Measurements from ENCODE around the gene OCIAD2. TPM values are rescaled to one million over a fixed set of nuclear protein-coding genes. Genes with fewer than 3 reads are reported as not detected.

The OCIAD2 gene
- total and polyA plus RNA-seq, 2 of the 8 experiments (the other 6 are each of a cell fraction or from before 2014, with no cell fraction given) = 105 to 122 TPM

DNA sequence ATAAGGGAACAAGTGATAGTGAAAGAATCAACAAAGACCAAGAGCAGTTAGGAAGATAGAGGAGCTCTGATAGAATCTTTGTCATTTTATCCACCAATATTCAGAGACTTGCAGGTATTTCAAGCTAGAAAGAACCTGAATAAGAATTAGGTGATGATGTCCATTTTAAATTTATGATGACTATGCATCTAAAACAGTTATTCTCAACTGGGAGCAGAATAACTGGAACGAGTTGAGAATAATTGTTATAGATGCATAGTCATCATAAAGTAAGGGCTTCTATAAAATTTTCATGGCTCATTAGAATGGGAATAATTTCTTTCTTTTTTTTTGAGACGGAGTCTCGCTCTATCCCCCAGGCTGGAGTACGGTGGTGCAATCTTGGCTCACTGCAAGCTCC lies 69.9 kb downstream of the OCIAD2 start:
- POLR2A ChIA-PET (ENCODE audit: partially characterized antibody) = interaction anchor here (1.4 to 13.0 kb wide), 5 partner anchors 11 to 94 kb away, joined by 3 to 113 read pairs (median 4); no protein-coding TSS in a partner anchor
- Histone ChIP-seq H3K23ac (ENCODE audit: insufficient read length) (no peak overlapping the region), H3K14ac (ENCODE audit: insufficient read length) (no peak overlapping the region), H2BK120ac (replicated peaks; ENCODE audit: low read depth, low read length) (no peak overlapping the region), H3K79me2 (ENCODE audit: control insufficient read depth in 1 of 2, insufficient read depth in 2 of 2, low read length in 2 of 2) (peaks cover 9 to 88% of the 10 kb centered on the region in 2 experiments), H3K4ac (replicated peaks; ENCODE audit: insufficient read length, low read depth, low read length) (no peak overlapping the region), H3K56ac (replicated peaks; ENCODE audit: insufficient read length, low read depth, low read length) (no peak overlapping the region), H3K79me1 (ENCODE audit: low read depth, low read length) (peaks cover 2% of the 10 kb centered on the region; the same call in 1 of the 2 replicates), H4K8ac (ENCODE audit: extremely low read depth, insufficient read depth, low read length) (no peak overlapping the region), H2AK5ac (ENCODE audit: low read depth, low read length) (no peak overlapping the region), H3K4me2 (ENCODE audit: insufficient read depth in 1 of 2, low read depth in 2 of 2, low read length in 2 of 2) (no peak overlapping the region), H2BK15ac (ENCODE audit: low read length) (no peak overlapping the region), H3K4me3 (ENCODE audit: extremely low read depth in 1 of 4, insufficient read depth in 2 of 4, low read depth in 3 of 4, low read length in 4 of 4) (no peak overlapping the region), H2BK5ac (ENCODE audit: low read depth, low read length) (no peak overlapping the region), H3K9me3 (ENCODE audit: insufficient read depth in 2 of 2, low read depth in 1 of 2, low read length in 1 of 2) (no peaks in the 10 kb centered on the region), H3K27ac (ENCODE audit: low read depth, low read length) (no peak overlapping the region), H3K18ac (ENCODE audit: extremely low read depth, low read length) (no peak overlapping the region), H2BK20ac (ENCODE audit: low read length) (no peak overlapping the region), H4K5ac (ENCODE audit: insufficient read length, low read depth, low read length) (no peak overlapping the region), H2AFZ (ENCODE audit: low read length) (no peak overlapping the region), H4K20me1 (replicated peaks in 1 of 2; ENCODE audit: control insufficient read depth in 1 of 2, insufficient read depth in 2 of 2, low read length in 2 of 2) (peaks cover 2 to 6% of the 10 kb centered on the region in 2 experiments), H3K4me1 (replicated peaks in 1 of 4; ENCODE audit: control insufficient read depth in 3 of 4, insufficient read depth in 4 of 4, low read length in 3 of 4) (no peaks in the 10 kb centered on the region), H3K27me3 (replicated peaks in 1 of 4; ENCODE audit: control insufficient read depth in 3 of 4, extremely low read depth in 1 of 4, insufficient read depth in 3 of 4, low read length in 3 of 4) (no peaks in the 10 kb centered on the region), H3K36me3 (ENCODE audit: control insufficient read depth in 2 of 4, insufficient read depth in 4 of 4, low read length in 3 of 4) (peaks cover 9 to 71% (median 40%) of the 10 kb centered on the region in 4 experiments), H2BK12ac (ENCODE audit: low read depth, low read length) (no peak overlapping the region), H3K9ac (replicated peaks in 1 of 4; ENCODE audit: extremely low read depth in 1 of 4, low read depth in 3 of 4, low read length in 3 of 4) (no peak overlapping the region), H4K91ac (replicated peaks; ENCODE audit: insufficient read length, low read length) (no peak overlapping the region), H3K23me2 (ENCODE audit: low read depth, low read length) (no peaks in the 10 kb centered on the region)
- 92% methylated on average over 4 of the region's 4 CpGs; no CpG with 5 or more reads in 1 of the 2 experiments for WGBS, 2 experiments (ENCODE audit: extremely low coverage in 1 of 2, insufficient coverage in 1 of 2, insufficient read length in 1 of 2, insufficient replicate concordance in 2 of 2, low coverage in 1 of 2, low lambda C conversion rate in 2 of 2, missing lambda C conversion rate in 1 of 2)
- DNase-seq (ENCODE audit: low read depth in 1 of 2, low spot score in 2 of 2) (no peak), FAIRE-seq (no peak)
- CTCF ChIA-PET (ENCODE audit: partially characterized antibody) = interaction anchor here (0.6 to 1.1 kb wide), 4 partner anchors 24 to 595 kb away, joined by 3 to 6 read pairs (median 4); no protein-coding TSS in a partner anchor
- TF ChIP-seq SIX5 (IDR thresholded peaks at IDR 0.05; ENCODE audit: low read depth, low read length) (no peak), SIN3A (conservative IDR thresholded peaks at IDR 0.05 in 1 of 2, IDR thresholded peaks at IDR 0.05 in 1 of 2; ENCODE audit: low read depth in 1 of 2, low read length in 2 of 2) (no peak), SP1 (IDR thresholded peaks at IDR 0.05; ENCODE audit: low read depth, low read length) (no peak), ZNF274 (IDR thresholded peaks at IDR 0.05; ENCODE audit: borderline replicate concordance, extremely low read depth, low read length) (no peak), YY1 (IDR thresholded peaks at IDR 0.05; ENCODE audit: low read depth, low read length) (no peak), KDM1A (IDR thresholded peaks at IDR 0.05; ENCODE audit: borderline replicate concordance, low read length) (no peak), CHD1 (IDR thresholded peaks at IDR 0.05; ENCODE audit: low read depth, low read length) (no peak), NRF1 (IDR thresholded peaks at IDR 0.05; ENCODE audit: low read depth, low read length) (no peak), CTBP2 (IDR thresholded peaks at IDR 0.05; ENCODE audit: borderline replicate concordance, insufficient read depth, insufficient read length, low read length) (no peak)
- TF ChIP-seq, protein P1, sequence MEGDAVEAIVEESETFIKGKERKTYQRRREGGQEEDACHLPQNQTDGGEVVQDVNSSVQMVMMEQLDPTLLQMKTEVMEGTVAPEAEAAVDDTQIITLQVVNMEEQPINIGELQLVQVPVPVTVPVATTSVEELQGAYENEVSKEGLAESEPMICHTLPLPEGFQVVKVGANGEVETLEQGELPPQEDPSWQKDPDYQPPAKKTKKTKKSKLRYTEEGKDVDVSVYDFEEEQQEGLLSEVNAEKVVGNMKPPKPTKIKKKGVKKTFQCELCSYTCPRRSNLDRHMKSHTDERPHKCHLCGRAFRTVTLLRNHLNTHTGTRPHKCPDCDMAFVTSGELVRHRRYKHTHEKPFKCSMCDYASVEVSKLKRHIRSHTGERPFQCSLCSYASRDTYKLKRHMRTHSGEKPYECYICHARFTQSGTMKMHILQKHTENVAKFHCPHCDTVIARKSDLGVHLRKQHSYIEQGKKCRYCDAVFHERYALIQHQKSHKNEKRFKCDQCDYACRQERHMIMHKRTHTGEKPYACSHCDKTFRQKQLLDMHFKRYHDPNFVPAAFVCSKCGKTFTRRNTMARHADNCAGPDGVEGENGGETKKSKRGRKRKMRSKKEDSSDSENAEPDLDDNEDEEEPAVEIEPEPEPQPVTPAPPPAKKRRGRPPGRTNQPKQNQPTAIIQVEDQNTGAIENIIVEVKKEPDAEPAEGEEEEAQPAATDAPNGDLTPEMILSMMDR (IDR thresholded peaks at IDR 0.05; ENCODE audit: control extremely low read depth in 1 of 3, insufficient read depth in 1 of 3, low read depth in 1 of 3, low read length in 3 of 3) = no peak
- TF ChIP-seq, protein P2, sequence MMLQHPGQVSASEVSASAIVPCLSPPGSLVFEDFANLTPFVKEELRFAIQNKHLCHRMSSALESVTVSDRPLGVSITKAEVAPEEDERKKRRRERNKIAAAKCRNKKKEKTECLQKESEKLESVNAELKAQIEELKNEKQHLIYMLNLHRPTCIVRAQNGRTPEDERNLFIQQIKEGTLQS (IDR thresholded peaks at IDR 0.05; ENCODE audit: insufficient read depth, low read depth, low read length) = no peak
